Subcutaneous abdominal adipose tissue (tissue), 5 donors: ENCODE results near the gene C1orf210.

Source experiments
- H3K27ac ChIP-seq: one replicate; pipeline ENCODE4 v1.7.0; 2013; ENCODE audit warnings: low read depth, mild to moderate bottlenecking, inconsistent platforms, low read length, moderate library complexity
- H3K27me3 ChIP-seq, 5 donors: one replicate each; pipeline ENCODE4 v1.7.0; 2013; ENCODE audit warnings: low read length in 5 of 5, inconsistent platforms in 1 of 5; ENCODE audit not compliant: control insufficient read depth in 5 of 5, insufficient read depth in 4 of 5
- H3K36me3 ChIP-seq, 5 donors: one replicate each; pipeline ENCODE4 v1.7.0; 2013; ENCODE audit warnings: low read length in 5 of 5; ENCODE audit not compliant: control insufficient read depth in 5 of 5, insufficient read depth in 5 of 5
- H3K4me1 ChIP-seq, 5 donors: one replicate each; pipeline ENCODE4 v1.7.0; 2013; ENCODE audit warnings: low read length in 5 of 5, mild to moderate bottlenecking in 3 of 5, moderate library complexity in 1 of 5; ENCODE audit not compliant: control insufficient read depth in 5 of 5, insufficient read depth in 5 of 5
- H3K4me3 ChIP-seq, 5 donors: one replicate each; pipeline ENCODE4 v1.7.0; 2013; ENCODE audit warnings: low read length in 5 of 5, low read depth in 1 of 5
- H3K9ac ChIP-seq, 5 donors: one replicate each; pipeline ENCODE4 v1.7.0; 2013; ENCODE audit warnings: low read length in 5 of 5, mild to moderate bottlenecking in 4 of 5, moderate library complexity in 3 of 5
- H3K9me3 ChIP-seq, 5 donors: one replicate each; pipeline ENCODE4 v1.7.0; 2013; ENCODE audit warnings: low read length in 5 of 5; ENCODE audit not compliant: control insufficient read depth in 5 of 5
- donor health status: healthy.
- donor health status: healthy.
- donor health status: healthy.
- donor health status: healthy.
- donor health status: healthy.

The C1orf210 gene

GRCh38 chr1:43296207-43296606, 10.8 kb upstream of the C1orf210 start:
- Histone ChIP-seq H3K4me3 (no peak overlapping the region), H3K9me3 (no peaks in the 10 kb centered on the region), H3K27me3 (no peaks in the 10 kb centered on the region), H3K4me1 (peaks cover 13 to 68% (median 49%) of the 10 kb centered on the region in 5 donors), H3K27ac (peak overlapping the region; percentile 96), H3K36me3 (no peaks in the 10 kb centered on the region), H3K9ac (peak overlapping the region in 3 of 5 donors; percentile 16 to 89 (median 62))

- Histone ChIP-seq H3K27me3 (no peaks in the 10 kb centered on the region), H3K27ac (peak overlapping the region; percentile 96), H3K4me3 (no peak overlapping the region), H3K9me3 (no peaks in the 10 kb centered on the region), H3K9ac (peak overlapping the region in 2 of 5 donors; percentile 10 to 14), H3K4me1 (peaks cover 11 to 68% (median 48%) of the 10 kb centered on the region in 5 donors), H3K36me3 (no peaks in the 10 kb centered on the region)
Observed at GRCh38 chr1:43294761-43295160, 9.4 kb upstream of the C1orf210 start.

GRCh38 chr1:43293896-43294760, 8.7 kb upstream of the C1orf210 start:
- no peaks in the 10 kb centered on the region for H3K9me3 ChIP-seq
- peaks cover 8 to 66% (median 48%) of the 10 kb centered on the region in 5 donors for H3K4me1 ChIP-seq
- peak overlapping the region in 1 of 5 donors; percentile 56 for H3K9ac ChIP-seq
- no peaks in the 10 kb centered on the region for H3K36me3 ChIP-seq
- no peaks in the 10 kb centered on the region for H3K27me3 ChIP-seq
- H3K4me3 ChIP-seq: no peak overlapping the region
- H3K27ac ChIP-seq: peak overlapping the region; percentile 96

GRCh38 chr1:43293176-43293575, 7.8 kb upstream of the C1orf210 start:
- no peaks in the 10 kb centered on the region for H3K27me3 ChIP-seq
- peak overlapping the region in 1 of 5 donors; percentile 13 for H3K4me3 ChIP-seq
- peaks cover 8 to 70% (median 55%) of the 10 kb centered on the region in 5 donors for H3K4me1 ChIP-seq
- peak overlapping the region in 1 of 5 donors; percentile 63 for H3K9ac ChIP-seq
- H3K27ac ChIP-seq: peak overlapping the region; percentile 65
- no peaks in the 10 kb centered on the region for H3K36me3 ChIP-seq
- H3K9me3 ChIP-seq: no peaks in the 10 kb centered on the region

GRCh38 chr1:43292679-43293078, 7.3 kb upstream of the C1orf210 start:
- H3K9ac ChIP-seq: no peak overlapping the region
- no peaks in the 10 kb centered on the region for H3K36me3 ChIP-seq
- peak overlapping the region; percentile 65 for H3K27ac ChIP-seq
- peak overlapping the region in 1 of 5 donors; percentile 13 for H3K4me3 ChIP-seq
- no peaks in the 10 kb centered on the region for H3K9me3 ChIP-seq
- H3K27me3 ChIP-seq: no peaks in the 10 kb centered on the region
- peaks cover 8 to 70% (median 57%) of the 10 kb centered on the region in 5 donors for H3K4me1 ChIP-seq

- Histone ChIP-seq H3K27me3 (no peaks in the 10 kb centered on the region), H3K4me1 (peaks cover 8 to 68% (median 57%) of the 10 kb centered on the region in 5 donors), H3K4me3 (no peak overlapping the region), H3K9me3 (no peaks in the 10 kb centered on the region), H3K9ac (no peak overlapping the region), H3K36me3 (no peaks in the 10 kb centered on the region), H3K27ac (no peak overlapping the region)
Observed at GRCh38 chr1:43292216-43292615, 6.8 kb upstream of the C1orf210 start.

- Histone ChIP-seq H3K27ac (no peak overlapping the region), H3K4me1 (peaks cover 6 to 39% (median 28%) of the 10 kb centered on the region in 5 donors), H3K9ac (no peak overlapping the region), H3K4me3 (no peak overlapping the region), H3K27me3 (no peaks in the 10 kb centered on the region), H3K36me3 (no peaks in the 10 kb centered on the region), H3K9me3 (no peaks in the 10 kb centered on the region)
Observed at GRCh38 chr1:43288785-43289706, 3.7 kb upstream of the C1orf210 start.

DNA sequence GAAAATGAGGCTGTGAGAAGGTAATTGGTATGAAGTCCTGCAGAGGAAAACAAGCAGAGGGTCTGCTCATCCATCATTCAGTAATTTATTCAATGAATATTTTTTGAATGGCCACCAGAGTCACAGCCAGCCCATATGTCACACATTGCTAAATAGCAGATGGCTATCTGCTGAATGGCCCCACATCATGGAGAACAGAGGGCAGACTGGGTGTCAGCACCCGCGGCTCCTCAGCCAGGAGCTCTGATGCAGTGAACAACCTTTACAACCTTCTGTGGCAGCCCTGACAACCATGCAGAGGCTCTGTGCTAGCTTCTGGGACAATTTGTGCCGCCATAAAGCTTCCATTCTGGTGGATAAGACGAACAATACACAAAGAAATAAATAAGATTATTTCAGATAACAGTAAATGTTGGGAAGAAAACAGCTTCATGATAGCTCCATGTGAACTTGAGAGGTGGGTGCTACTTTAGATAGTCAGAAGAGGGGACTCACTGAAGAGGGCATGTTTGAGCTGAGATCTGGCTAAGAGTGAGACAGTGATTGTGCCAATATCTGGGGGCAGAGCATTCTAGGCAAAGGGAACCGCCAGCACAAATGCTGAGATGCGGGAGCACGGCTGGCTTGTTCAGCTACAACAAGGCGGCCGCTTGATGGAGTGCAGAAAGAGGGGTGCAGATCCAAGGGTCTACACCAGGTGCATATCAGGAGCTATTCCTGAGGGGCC, 2.8 kb upstream of the C1orf210 start:
- H3K27me3 ChIP-seq: no peaks in the 10 kb centered on the region

GRCh38 chr1:43286533-43286932, 1.2 kb upstream of the C1orf210 start:
- no peak overlapping the region for H3K4me3 ChIP-seq
- H3K9ac ChIP-seq: no peak overlapping the region
- H3K9me3 ChIP-seq: no peaks in the 10 kb centered on the region
- H3K27me3 ChIP-seq: no peaks in the 10 kb centered on the region
- no peaks in the 10 kb centered on the region for H3K36me3 ChIP-seq
- H3K4me1 ChIP-seq: peaks cover 0 to 20% (median 15%) of the 10 kb centered on the region in 5 donors
- H3K27ac ChIP-seq: no peak overlapping the region

More for the DNA sequence above, 2.8 kb upstream of the C1orf210 start:
- Histone ChIP-seq H3K9me3 (no peaks in the 10 kb centered on the region), H3K4me1 (peaks cover 1 to 31% (median 19%) of the 10 kb centered on the region in 5 donors), H3K4me3 (no peak overlapping the region), H3K36me3 (no peaks in the 10 kb centered on the region), H3K9ac (no peak overlapping the region), H3K27ac (no peak overlapping the region)
